ENCODE measurements around the gene ATP9A.
"Not testable (repeated sequence)": the region's sequence is repeated elsewhere in the genome, so short reads cannot be mapped to it uniquely, and the experiment has no call there.

Gene ATP9A

GRCh38 chr20:51574248-51575033, 193.7 kb downstream of the ATP9A start:
- TF ChIP-seq CTCF (conservative IDR thresholded peaks at IDR 0.05): no peak
- no peak overlapping the region for H3K27ac ChIP-seq

GRCh38 chr20:51573576-51574243, 194.5 kb downstream of the ATP9A start:
- H3K27ac ChIP-seq: no peak overlapping the region
- TF ChIP-seq CTCF (conservative IDR thresholded peaks at IDR 0.05): no peak

GRCh38 chr20:51571460-51571794, 196.8 kb downstream of the ATP9A start:
- H3K27ac ChIP-seq: no peak overlapping the region
- TF ChIP-seq CTCF (conservative IDR thresholded peaks at IDR 0.05): no peak

- no peak for TF ChIP-seq CTCF (conservative IDR thresholded peaks at IDR 0.05)
- H3K27ac ChIP-seq: no peak overlapping the region
Measured at GRCh38 chr20:51570739-51571459, 197.3 kb downstream of the ATP9A start.

- H3K27ac ChIP-seq: no peak overlapping the region
- no peak for TF ChIP-seq CTCF (conservative IDR thresholded peaks at IDR 0.05)
Measured at GRCh38 chr20:51569815-51570738, 198.1 kb downstream of the ATP9A start.

- H3K27ac ChIP-seq: not testable (repeated sequence)
Measured at GRCh38 chr20:51568533-51568932, 199.7 kb downstream of the ATP9A start.

GRCh38 chr20:51567622-51568021, 200.6 kb downstream of the ATP9A start:
- no peak for TF ChIP-seq CTCF (conservative IDR thresholded peaks at IDR 0.05)
- no peak overlapping the region for H3K27ac ChIP-seq

All from VCaP (cell line).